Measurements from ENCODE around the gene TEX13B. TPM values are rescaled to one million over a fixed set of nuclear protein-coding genes. Genes with fewer than 3 reads are reported as not detected.

Gene TEX13B
- total and polyA plus RNA-seq, 2 donors (not counting 3 experiments of a cell fraction or from before 2014, with no cell fraction given) = not detected

GRCh38 chrX:107971636-107972035 lies 10.5 kb downstream of the TEX13B start:
- Histone ChIP-seq H3K4me2 (ENCODE audit: insufficient read depth, low read length) (no peak overlapping the region), H2AFZ (ENCODE audit: low read depth, low read length) (no peak overlapping the region), H4K20me1 (replicated peaks; ENCODE audit: control insufficient read depth, extremely low read depth, insufficient read depth, low read length) (no peaks in the 10 kb centered on the region), H3K79me2 (ENCODE audit: control insufficient read depth, insufficient read depth, low read length) (no peaks in the 10 kb centered on the region), H3K27me3 (ENCODE audit: control insufficient read depth in 2 of 2, insufficient read depth in 2 of 2, low read length in 2 of 2) (no peaks in the 10 kb centered on the region), H3K9me1 (replicated peaks; ENCODE audit: control insufficient read depth, extremely low read depth, insufficient read depth, low read length) (no peaks in the 10 kb centered on the region), H3K4me1 (ENCODE audit: control insufficient read depth, extremely low read depth, insufficient read depth, low read length) (no peaks in the 10 kb centered on the region), H3K9ac (replicated peaks; ENCODE audit: extremely low read depth, insufficient read depth, low read length) (no peak overlapping the region), H3K36me3 (ENCODE audit: control insufficient read depth in 2 of 2, extremely low read depth in 1 of 2, insufficient read depth in 2 of 2, low read length in 2 of 2) (no peaks in the 10 kb centered on the region), H3K4me3 (replicated peaks in 1 of 3; ENCODE audit: insufficient read depth in 1 of 3, low read depth in 1 of 3, low read length in 3 of 3) (no peak overlapping the region), H3K9me3 (replicated peaks; ENCODE audit: control insufficient read depth, insufficient read depth, low read length) (no peaks in the 10 kb centered on the region), H3K27ac (ENCODE audit: insufficient read depth, low read depth, low read length) (no peak overlapping the region)
- intact Hi-C loops (cut with micrococcal nuclease) (no loop called here), dilution Hi-C loops (cut with MboI; ENCODE audit: extremely low pct_ligation_motif_present, low sequenced_read_pairs) (no loop called here)
- POLR2A ChIA-PET = no interaction called here
- BruUV-seq (replicated peaks) = no TSS peak
- DNase-seq (ENCODE audit: low read depth, low spot score) (no peak), FAIRE-seq (no peak)
- CTCF ChIA-PET = no interaction called here
- TF ChIP-seq FOS (IDR thresholded peaks at IDR 0.05; ENCODE audit: borderline replicate concordance, insufficient read depth, low read length) (no peak), EZH2 (IDR thresholded peaks at IDR 0.05; ENCODE audit: borderline replicate concordance, low read depth, low read length, severe bottlenecking) (no peak), JUN (IDR thresholded peaks at IDR 0.05; ENCODE audit: borderline replicate concordance, insufficient read depth, insufficient read length, low read depth) (no peak), POLR2A (IDR thresholded peaks at IDR 0.05; ENCODE audit: low read depth, low read length) (no peak), POLR2AphosphoS5 (IDR thresholded peaks at IDR 0.05; ENCODE audit: insufficient read depth, low read depth, low read length) (no peak), GATA2 (IDR thresholded peaks at IDR 0.05; ENCODE audit: insufficient read depth, insufficient read length, low read depth, low read length) (no peak)

GRCh38 chrX:107970073-107970472 lies 12.1 kb downstream of the TEX13B start:
- no peak for TF ChIP-seq MAX (IDR thresholded peaks at IDR 0.05; ENCODE audit: insufficient read depth, insufficient read length)
- no peak for TF ChIP-seq JUN (IDR thresholded peaks at IDR 0.05; ENCODE audit: borderline replicate concordance, insufficient read depth, insufficient read length, low read depth)
- TF ChIP-seq MYC (IDR thresholded peaks at IDR 0.05; ENCODE audit: low read depth, low read length) = no peak
- TF ChIP-seq POLR2AphosphoS5 (IDR thresholded peaks at IDR 0.05; ENCODE audit: insufficient read depth, low read depth, low read length) = no peak
- TF ChIP-seq GATA2 (IDR thresholded peaks at IDR 0.05; ENCODE audit: insufficient read depth, insufficient read length, low read depth, low read length) = no peak
- TF ChIP-seq FOS (IDR thresholded peaks at IDR 0.05; ENCODE audit: borderline replicate concordance, insufficient read depth, low read length) = no peak
- no peak for TF ChIP-seq CTCF (IDR thresholded peaks at IDR 0.05; ENCODE audit: extremely low read depth in 1 of 2, insufficient read depth in 1 of 2, low read depth in 1 of 2, low read length in 2 of 2)
- no peak for TF ChIP-seq EZH2 (IDR thresholded peaks at IDR 0.05; ENCODE audit: borderline replicate concordance, low read depth, low read length, severe bottlenecking)
- TF ChIP-seq POLR2A (IDR thresholded peaks at IDR 0.05; ENCODE audit: low read depth, low read length) = no peak
- POLR2A ChIA-PET = no interaction called here
- no peaks in the 10 kb centered on the region for H3K9me1 ChIP-seq (replicated peaks; ENCODE audit: control insufficient read depth, extremely low read depth, insufficient read depth, low read length)
- no peaks in the 10 kb centered on the region for H4K20me1 ChIP-seq (replicated peaks; ENCODE audit: control insufficient read depth, extremely low read depth, insufficient read depth, low read length)
- no TSS peak for BruUV-seq (replicated peaks)
- H2AFZ ChIP-seq (ENCODE audit: low read depth, low read length) = no peak overlapping the region
- H3K9me3 ChIP-seq (replicated peaks; ENCODE audit: control insufficient read depth, insufficient read depth, low read length) = no peaks in the 10 kb centered on the region
- no peaks in the 10 kb centered on the region for H3K79me2 ChIP-seq (ENCODE audit: control insufficient read depth, insufficient read depth, low read length)
- H3K4me2 ChIP-seq (ENCODE audit: insufficient read depth, low read length) = no peak overlapping the region
- intact Hi-C loops (cut with micrococcal nuclease) = no loop called here
- no peak overlapping the region for H3K4me3 ChIP-seq (replicated peaks in 1 of 3; ENCODE audit: insufficient read depth in 1 of 3, low read depth in 1 of 3, low read length in 3 of 3)
- H3K27ac ChIP-seq (ENCODE audit: insufficient read depth, low read depth, low read length) = no peak overlapping the region
- H3K9ac ChIP-seq (replicated peaks; ENCODE audit: extremely low read depth, insufficient read depth, low read length) = no peak overlapping the region
- H3K36me3 ChIP-seq (ENCODE audit: control insufficient read depth in 2 of 2, extremely low read depth in 1 of 2, insufficient read depth in 2 of 2, low read length in 2 of 2) = no peaks in the 10 kb centered on the region
- CTCF ChIA-PET = no interaction called here
- no peaks in the 10 kb centered on the region for H3K4me1 ChIP-seq (ENCODE audit: control insufficient read depth, extremely low read depth, insufficient read depth, low read length)
- DNase-seq (ENCODE audit: low read depth, low spot score) (no peak), FAIRE-seq (no peak)
- no peaks in the 10 kb centered on the region for H3K27me3 ChIP-seq (ENCODE audit: control insufficient read depth in 2 of 2, insufficient read depth in 2 of 2, low read length in 2 of 2)
- dilution Hi-C loops (cut with MboI; ENCODE audit: extremely low pct_ligation_motif_present, low sequenced_read_pairs) = no loop called here
